Prostate gland (tissue), 2 donors: ENCODE results near the gene FOLR1.

ENCODE experiments used
- POLR2A ChIP-seq: fragments of 450-650 bp; IDR thresholded peaks from one replicate; pipeline ENCODE4 v1.6.1; 2016; ENCODE audit warnings: antibody characterized with exemption, mild to moderate bottlenecking
- POLR2AphosphoS5 ChIP-seq: sonication (generic); formaldehyde crosslinking; IDR thresholded peaks from one replicate; pipeline ENCODE4 v1.6.1; 2017; ENCODE audit warnings: antibody characterized with exemption
- TF ChIP-seq, protein P1 (sequence below), 4 experiments: fragments of 200-600 bp in 2 of 4; fragments of 450-650 bp in 2 of 4; sonication (generic) in 2 of 4; IDR thresholded peaks; 1 replicate in 3 of 4; 2 replicates in 1 of 4; pipeline ENCODE4 v1.5.1; 2016 to 2019; ENCODE audit warnings: antibody characterized with exemption in 4 of 4, mild to moderate bottlenecking in 2 of 4, moderate library complexity in 2 of 4

- TF ChIP-seq POLR2A (no peak), POLR2AphosphoS5 (no peak)
- TF ChIP-seq, protein P1, sequence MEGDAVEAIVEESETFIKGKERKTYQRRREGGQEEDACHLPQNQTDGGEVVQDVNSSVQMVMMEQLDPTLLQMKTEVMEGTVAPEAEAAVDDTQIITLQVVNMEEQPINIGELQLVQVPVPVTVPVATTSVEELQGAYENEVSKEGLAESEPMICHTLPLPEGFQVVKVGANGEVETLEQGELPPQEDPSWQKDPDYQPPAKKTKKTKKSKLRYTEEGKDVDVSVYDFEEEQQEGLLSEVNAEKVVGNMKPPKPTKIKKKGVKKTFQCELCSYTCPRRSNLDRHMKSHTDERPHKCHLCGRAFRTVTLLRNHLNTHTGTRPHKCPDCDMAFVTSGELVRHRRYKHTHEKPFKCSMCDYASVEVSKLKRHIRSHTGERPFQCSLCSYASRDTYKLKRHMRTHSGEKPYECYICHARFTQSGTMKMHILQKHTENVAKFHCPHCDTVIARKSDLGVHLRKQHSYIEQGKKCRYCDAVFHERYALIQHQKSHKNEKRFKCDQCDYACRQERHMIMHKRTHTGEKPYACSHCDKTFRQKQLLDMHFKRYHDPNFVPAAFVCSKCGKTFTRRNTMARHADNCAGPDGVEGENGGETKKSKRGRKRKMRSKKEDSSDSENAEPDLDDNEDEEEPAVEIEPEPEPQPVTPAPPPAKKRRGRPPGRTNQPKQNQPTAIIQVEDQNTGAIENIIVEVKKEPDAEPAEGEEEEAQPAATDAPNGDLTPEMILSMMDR (IDR thresholded peaks at IDR 0.05): no peak
Measured at GRCh38 chr11:72179804-72180396, 12.0 kb upstream of the FOLR1 start.
